Ectodermal cell (in vitro differentiated cells): ENCODE results near the gene B3GALT4.
"Not testable (repeated sequence)": the region's sequence is repeated elsewhere in the genome, so short reads cannot be mapped to it uniquely, and the experiment has no call there.

ENCODE experiments used
- H3K27ac ChIP-seq: 2 replicates; pipeline ENCODE4 v1.7.0; 2013; ENCODE audit warnings: mild to moderate bottlenecking, low read depth, low read length; ENCODE audit not compliant: insufficient read depth, poor library complexity, severe bottlenecking
- H3K27me3 ChIP-seq: 2 replicates; pipeline ENCODE4 v1.7.0; 2013; ENCODE audit warnings: mild to moderate bottlenecking, low read length; ENCODE audit not compliant: insufficient read depth, control insufficient read depth, poor library complexity, severe bottlenecking
- H3K36me3 ChIP-seq: one replicate; pipeline ENCODE4 v1.7.0; 2013; ENCODE audit warnings: low read length; ENCODE audit not compliant: control insufficient read depth, insufficient read depth
- H3K4me1 ChIP-seq: one replicate; pipeline ENCODE4 v1.7.0; 2013; ENCODE audit warnings: low read length; ENCODE audit not compliant: control insufficient read depth, insufficient read depth
- H3K4me3 ChIP-seq: 2 replicates; pipeline ENCODE4 v1.7.0; 2013; ENCODE audit warnings: low read depth, low read length, control low read depth; ENCODE audit not compliant: insufficient read depth
- H3K9me3 ChIP-seq: 2 replicates; pipeline ENCODE4 v1.7.0; 2013; ENCODE audit warnings: mild to moderate bottlenecking, low read length, moderate library complexity; ENCODE audit not compliant: control insufficient read depth
- WGBS, 2 experiments: methylation state at CpG; one replicate each; pipeline ENCODE4 v1.1.7; 2013; ENCODE audit warnings: missing lambda C conversion rate in 2 of 2; 5-methylcytosine and 5-hydroxymethylcytosine counted together

Gene B3GALT4

GRCh38 chr6:33249732-33250630 lies 26.9 kb upstream of the B3GALT4 start:
- peaks cover 27% of the 10 kb centered on the region for H3K27me3 ChIP-seq
- peak overlapping the region; percentile 65 for H3K27ac ChIP-seq
- 47% methylated on average over 15 of the region's 15 CpGs for WGBS, 2 experiments
- no peaks in the 10 kb centered on the region for H3K36me3 ChIP-seq
- H3K4me3 ChIP-seq: peak overlapping the region; percentile 39
- peaks cover 8% of the 10 kb centered on the region for H3K4me1 ChIP-seq
- H3K9me3 ChIP-seq: no peaks in the 10 kb centered on the region

DNA sequence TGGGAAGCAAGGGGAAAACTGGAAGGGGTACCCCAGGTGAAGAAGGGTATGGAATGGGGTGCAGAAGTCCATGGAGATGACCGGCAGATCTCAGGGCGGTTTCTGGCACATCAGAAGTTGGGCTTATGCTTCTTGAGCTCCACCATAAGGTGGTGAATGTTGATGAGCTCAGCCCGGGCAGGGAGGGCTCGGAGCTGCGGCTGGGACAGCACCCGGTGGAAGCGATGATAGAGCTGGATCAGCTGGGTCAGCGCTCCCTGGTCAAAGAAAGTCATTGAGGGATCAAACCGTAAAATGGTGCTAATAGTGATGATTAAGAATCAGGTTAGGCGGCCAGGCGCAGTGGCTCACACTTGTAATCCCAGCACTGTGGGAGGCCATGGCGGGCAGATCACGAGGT lies 26.2 kb upstream of the B3GALT4 start:
- Histone ChIP-seq H3K27me3 (peaks cover 27% of the 10 kb centered on the region), H3K4me3 (no peak overlapping the region), H3K4me1 (peaks cover 8% of the 10 kb centered on the region), H3K9me3 (no peaks in the 10 kb centered on the region), H3K36me3 (no peaks in the 10 kb centered on the region), H3K27ac (no peak overlapping the region)
- WGBS, 2 experiments: 95 to 97% methylated on average over 13 of the region's 13 CpGs

GRCh38 chr6:33251395-33252012 lies 25.4 kb upstream of the B3GALT4 start:
- Histone ChIP-seq H3K4me1 (peaks cover 8% of the 10 kb centered on the region), H3K27ac (no peak overlapping the region), H3K9me3 (no peaks in the 10 kb centered on the region), H3K4me3 (no peak overlapping the region), H3K36me3 (no peaks in the 10 kb centered on the region), H3K27me3 (peaks cover 21% of the 10 kb centered on the region)
- 92 to 93% methylated on average over 6 of the region's 6 CpGs for WGBS, 2 experiments

DNA sequence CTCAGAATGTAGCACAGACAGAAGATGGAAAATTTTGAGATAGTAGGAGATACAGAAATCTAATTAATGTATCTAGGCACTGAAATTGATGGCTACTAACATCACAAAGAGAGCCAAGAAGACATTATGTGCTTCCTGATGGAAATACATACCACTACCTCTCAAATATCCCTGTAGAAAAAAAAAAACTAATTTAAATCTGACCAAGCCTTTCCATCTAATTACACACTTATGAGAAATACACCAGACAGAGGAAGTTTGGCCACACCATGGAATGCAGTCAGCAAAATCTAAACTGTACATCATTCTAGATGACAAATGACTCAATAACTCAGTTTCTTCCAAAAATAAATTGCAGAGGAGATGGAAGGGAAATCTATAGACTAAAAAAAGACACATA lies 24.2 kb upstream of the B3GALT4 start:
- Histone ChIP-seq H3K9me3 (no peaks in the 10 kb centered on the region), H3K4me1 (peaks cover 8% of the 10 kb centered on the region), H3K27me3 (peaks cover 11% of the 10 kb centered on the region), H3K4me3 (no peak overlapping the region), H3K36me3 (no peaks in the 10 kb centered on the region), H3K27ac (no peak overlapping the region)

DNA sequence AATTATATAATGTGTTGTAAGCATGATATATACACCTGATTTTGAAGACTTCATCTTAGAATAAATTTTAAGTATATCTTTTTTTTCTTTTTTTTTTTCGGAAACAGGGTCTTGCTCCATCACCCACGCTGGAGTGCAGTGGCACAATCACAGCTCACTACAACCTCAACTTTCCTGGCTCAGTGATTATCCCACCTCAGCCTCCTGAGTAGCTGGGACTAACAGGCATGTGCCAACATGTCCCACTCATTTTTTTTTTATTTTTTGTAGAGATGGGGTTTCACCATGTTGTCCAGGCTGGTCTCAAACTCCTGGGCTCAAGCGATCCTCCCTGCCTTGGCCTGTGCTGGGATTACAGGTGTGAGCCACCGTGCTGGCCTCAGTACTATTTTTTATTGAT lies 22.3 kb upstream of the B3GALT4 start:
- Histone ChIP-seq H3K4me1 (peaks cover 4% of the 10 kb centered on the region), H3K27ac (no peak overlapping the region), H3K36me3 (peaks cover 9% of the 10 kb centered on the region), H3K27me3 (no peaks in the 10 kb centered on the region), H3K9me3 (no peaks in the 10 kb centered on the region), H3K4me3 (no peak overlapping the region)
- WGBS, 2 experiments: 90 to 94% methylated on average over 3 to 4 of the region's 4 CpGs

DNA sequence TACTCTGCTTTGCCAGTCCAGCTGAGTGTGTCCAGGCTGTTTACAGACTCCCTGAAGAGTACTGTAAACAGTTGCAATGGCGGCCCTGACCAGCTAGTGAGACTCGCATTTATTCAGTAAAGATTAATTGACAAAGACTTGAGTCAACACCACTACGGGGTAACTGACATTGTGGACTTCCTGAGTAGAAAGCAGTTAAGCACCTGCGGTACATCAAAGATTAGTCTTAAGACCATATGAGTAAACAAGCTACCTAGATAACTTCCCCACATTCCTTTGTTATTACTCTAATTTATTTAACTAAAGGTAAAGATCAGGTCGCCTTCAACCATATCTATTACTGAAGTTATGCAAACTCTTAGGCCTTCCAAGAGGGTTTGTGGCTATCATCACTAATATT lies 17.9 kb upstream of the B3GALT4 start:
- Histone ChIP-seq H3K4me3 (no peak overlapping the region), H3K27me3 (no peaks in the 10 kb centered on the region), H3K27ac (no peak overlapping the region), H3K4me1 (no peaks in the 10 kb centered on the region), H3K36me3 (peaks cover 9% of the 10 kb centered on the region), H3K9me3 (no peaks in the 10 kb centered on the region)
- WGBS, 2 experiments: 93 to 96% methylated on average over 5 of the region's 5 CpGs

- H3K36me3 ChIP-seq: peaks cover 25% of the 10 kb centered on the region
- H3K27me3 ChIP-seq, H3K27ac ChIP-seq, H3K4me1 ChIP-seq, H3K9me3 ChIP-seq, H3K4me3 ChIP-seq: not testable (repeated sequence)
- 83 to 84% methylated on average over 3 of the region's 3 CpGs for WGBS, 2 experiments
Observed at GRCh38 chr6:33262490-33262889, 14.4 kb upstream of the B3GALT4 start.

DNA sequence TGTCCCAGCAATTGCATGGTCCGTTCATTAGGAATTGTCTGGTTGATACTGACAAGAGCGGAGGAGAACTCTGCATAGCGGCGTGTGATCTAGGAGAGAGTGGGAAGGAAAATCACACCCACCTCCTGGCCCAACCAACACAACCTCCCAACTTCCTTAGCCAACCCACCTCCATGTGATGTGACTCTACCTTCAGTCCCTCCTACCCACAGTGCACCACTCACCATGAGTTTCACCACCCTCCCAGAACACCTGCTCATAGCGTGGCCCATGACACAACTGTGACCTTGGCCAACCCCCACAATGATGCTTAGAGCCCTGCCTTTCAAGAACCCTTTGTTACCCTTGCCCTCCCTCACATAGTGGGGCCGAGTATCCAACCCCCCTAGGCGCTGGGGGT lies 12.9 kb upstream of the B3GALT4 start:
- no peaks in the 10 kb centered on the region for H3K27me3 ChIP-seq
- 93 to 95% methylated on average over 7 of the region's 7 CpGs for WGBS, 2 experiments
- no peak overlapping the region for H3K4me3 ChIP-seq
- no peak overlapping the region for H3K27ac ChIP-seq
- H3K9me3 ChIP-seq: no peaks in the 10 kb centered on the region
- peaks cover 29% of the 10 kb centered on the region for H3K36me3 ChIP-seq
- H3K4me1 ChIP-seq: no peaks in the 10 kb centered on the region

GRCh38 chr6:33271117-33271467 lies 5.8 kb upstream of the B3GALT4 start:
- H3K9me3 ChIP-seq: no peaks in the 10 kb centered on the region
- H3K36me3 ChIP-seq: peaks cover 48% of the 10 kb centered on the region
- H3K27me3 ChIP-seq: no peaks in the 10 kb centered on the region
- peaks cover 26% of the 10 kb centered on the region for H3K4me1 ChIP-seq
- peak overlapping the region; percentile 90 for H3K27ac ChIP-seq
- 1 to 6% methylated on average over 7 of the region's 7 CpGs for WGBS, 2 experiments
- H3K4me3 ChIP-seq: peak overlapping the region; percentile 99

DNA sequence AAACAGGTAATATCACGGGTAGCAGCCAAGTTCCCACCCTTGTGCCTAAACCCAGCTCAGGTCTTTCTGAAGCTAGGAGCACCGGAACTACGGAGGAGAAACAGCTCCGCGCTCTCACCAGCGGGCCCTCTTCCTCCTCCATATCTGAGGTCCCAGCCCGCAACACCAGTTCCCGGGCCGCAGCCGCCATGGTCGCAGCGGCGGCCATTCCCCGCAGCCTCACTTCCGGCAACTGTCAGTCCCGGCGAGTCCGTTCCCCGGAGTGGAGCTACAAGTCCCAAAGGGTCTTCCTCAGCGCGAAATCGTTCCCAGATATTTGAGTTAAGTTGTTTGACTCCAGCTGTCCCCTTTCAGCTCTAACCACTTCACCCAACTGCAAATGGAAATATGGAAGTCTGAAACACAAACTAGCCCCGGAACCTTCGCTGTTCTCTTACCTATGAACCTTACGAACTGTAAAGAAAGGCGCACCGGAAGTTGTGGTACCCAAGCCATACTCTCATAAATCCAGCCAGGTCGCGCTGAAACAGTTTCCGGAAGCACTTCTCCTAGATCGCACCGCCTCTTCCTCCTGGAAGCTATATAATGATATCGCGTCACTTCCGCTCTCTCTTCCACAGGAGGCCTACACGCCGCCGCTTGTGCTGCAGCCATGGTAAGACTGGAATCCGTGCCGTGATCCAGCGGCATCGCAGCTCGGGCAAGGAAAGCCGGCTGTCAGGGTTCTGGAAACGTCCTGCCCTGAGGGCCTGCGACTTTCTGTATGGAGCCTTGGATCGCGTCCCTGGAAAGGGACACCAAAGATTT lies 5.3 kb upstream of the B3GALT4 start, which contains the start of the genes RPS18 and VPS52:
RPS18 (plus strand) TSS at position 608 of the 807 bp plus-strand sequence; CDS start at position 653, 45 bp downstream.
VPS52 (minus strand) TSS at position 409 of the 807 bp plus-strand sequence; CDS start at position 208, 201 bp downstream.
- Histone ChIP-seq H3K4me1 (peaks cover 26% of the 10 kb centered on the region), H3K9me3 (no peaks in the 10 kb centered on the region), H3K36me3 (peaks cover 43% of the 10 kb centered on the region), H3K27ac (peak within 1 kb of the TSS; percentile 90), H3K4me3 (peak within 1 kb of the TSS; percentile 99), H3K27me3 (no peaks in the 10 kb centered on the region)
- 0% methylated on average over 48 of the region's 48 CpGs for WGBS, 2 experiments
